GM12892 (cell line): Measurements from ENCODE around the gene PPRC1.

ENCODE experiments used
- DNase-seq: peaks from one replicate; pipeline ENCODE4 v3.0.0; 2011; ENCODE audit not compliant: insufficient read length
- FAIRE-seq: peaks from 2 replicates; lab custom pipeline; 2011; peaks lifted over from hg19 to GRCh38; lab: Jason Lieb, UNC
- POLR2A ChIP-seq: IDR thresholded peaks from 2 replicates; pipeline ENCODE4 v1.6.1; 2011; ENCODE audit warnings: low read depth, low read length, control low read depth
- POLR2AphosphoS5 ChIP-seq: IDR thresholded peaks from 2 replicates; pipeline ENCODE4 v1.6.1; 2011; ENCODE audit warnings: low read depth, low read length, control low read depth
- TAF1 ChIP-seq: IDR thresholded peaks from 2 replicates; pipeline ENCODE4 v1.6.1; 2011; ENCODE audit warnings: low read depth, mild to moderate bottlenecking, control low read depth, low read length, borderline replicate concordance

The PPRC1 gene

GRCh38 chr10:102112210-102112817 lies 20.5 kb upstream of the PPRC1 start:
- no peak for FAIRE-seq
- DNase-seq, result no peak
- TF ChIP-seq POLR2AphosphoS5, result no peak
- no peak for TF ChIP-seq TAF1
- no peak for TF ChIP-seq POLR2A

- TF ChIP-seq TAF1 (no peak), POLR2AphosphoS5 (no peak), POLR2A (no peak)
- FAIRE-seq, result no peak
- no peak for DNase-seq
Measured at GRCh38 chr10:102113261-102113955, 19.4 kb upstream of the PPRC1 start.

GRCh38 chr10:102113956-102114857 lies 18.6 kb upstream of the PPRC1 start:
- DNase-seq (no peak), FAIRE-seq (no peak)

GRCh38 chr10:102114861-102115618 lies 17.8 kb upstream of the PPRC1 start:
- TF ChIP-seq POLR2A (peak; percentile 87), POLR2AphosphoS5 (peak; percentile 75), TAF1 (peak; percentile 70; the same call in 1 of the 2 replicates)
- DNase-seq (peak; percentile 76), FAIRE-seq (peak; percentile 90)

More at GRCh38 chr10:102113956-102114857, 18.6 kb upstream of the PPRC1 start:
- TF ChIP-seq TAF1, result no peak
- TF ChIP-seq POLR2AphosphoS5, result no peak
- no peak for TF ChIP-seq POLR2A

- DNase-seq (no peak), FAIRE-seq (peak; percentile 65)
- no peak for TF ChIP-seq POLR2A
- TF ChIP-seq POLR2AphosphoS5, result no peak
- no peak for TF ChIP-seq TAF1
Measured at GRCh38 chr10:102115775-102116174, 17.1 kb upstream of the PPRC1 start.

- DNase-seq, result no peak
- no peak for FAIRE-seq
- TF ChIP-seq POLR2AphosphoS5 (no peak), POLR2A (no peak), TAF1 (no peak)
Measured at GRCh38 chr10:102116656-102117055, 16.2 kb upstream of the PPRC1 start.

- peak; percentile 60 for FAIRE-seq
Measured at GRCh38 chr10:102117391-102118159, 15.3 kb upstream of the PPRC1 start.

GRCh38 chr10:102118867-102119266 lies 14.0 kb upstream of the PPRC1 start:
- DNase-seq (no peak), FAIRE-seq (peak; percentile 50)
- TF ChIP-seq POLR2A, result no peak
- TF ChIP-seq POLR2AphosphoS5, result no peak
- no peak for TF ChIP-seq TAF1

More at GRCh38 chr10:102117391-102118159, 15.3 kb upstream of the PPRC1 start:
- DNase-seq, result no peak
- TF ChIP-seq TAF1, result no peak
- TF ChIP-seq POLR2A, result no peak
- TF ChIP-seq POLR2AphosphoS5, result no peak

GRCh38 chr10:102119417-102120141 lies 13.3 kb upstream of the PPRC1 start:
- DNase-seq (peak; percentile 52), FAIRE-seq (peak; percentile 27)
- TF ChIP-seq TAF1 (no peak), POLR2A (no peak), POLR2AphosphoS5 (no peak)
